Measurements from ENCODE around the gene MYL4.

- TF ChIP-seq POLR2AphosphoS5 (IDR thresholded peaks at IDR 0.05; ENCODE audit: borderline replicate concordance, low read depth, low read length) (no peak), EZH2 (IDR thresholded peaks at IDR 0.05) (no peak)
These were observed 28.7 kb downstream of the MYL4 start for GRCh38 chr17:47237841-47238240.
